GM18502 (cell line): ENCODE measurements around the gene SLC52A1.
A peak's percentile ranks its signal among the peaks of the same experiment; 100 is the strongest.
"Not testable (repeated sequence)": the region's sequence is repeated elsewhere in the genome, so short reads cannot be mapped to it uniquely, and the experiment has no call there.

Experiments
- ATAC-seq: cut with Tn5 transposase; IDR thresholded peaks from one replicate; pipeline ENCODE4 v1.9.1; 2021; ENCODE audit warnings: mild to moderate bottlenecking; ENCODE audit not compliant: unreplicated experiment, poor library complexity

SLC52A1 gene

DNA sequence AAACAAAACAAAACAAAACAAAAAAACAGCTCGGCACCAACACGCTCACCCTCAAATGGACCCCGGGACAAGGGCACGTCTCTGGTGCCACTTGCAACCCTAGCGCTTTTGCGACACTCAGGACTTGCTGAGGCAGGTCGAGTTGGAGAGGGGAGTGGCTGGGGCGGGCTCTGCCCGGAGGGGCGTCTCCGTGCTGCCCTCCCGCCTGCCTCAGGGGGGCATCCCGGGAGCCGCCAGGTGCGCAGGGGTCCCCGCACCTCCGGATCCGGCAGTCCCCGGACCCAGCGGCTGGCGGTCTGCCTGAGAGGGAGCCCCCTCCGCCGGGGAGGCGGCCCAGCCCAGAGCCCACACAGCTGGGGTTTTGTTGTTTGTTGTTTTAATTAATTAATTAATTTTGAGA is at the start of gene SLC52A1:
TSS of gene SLC52A1 (minus strand) at position 112 of the 400 bp plus-strand sequence. CDS start 820 bp downstream, outside the sequence.
- no peak for ATAC-seq

DNA sequence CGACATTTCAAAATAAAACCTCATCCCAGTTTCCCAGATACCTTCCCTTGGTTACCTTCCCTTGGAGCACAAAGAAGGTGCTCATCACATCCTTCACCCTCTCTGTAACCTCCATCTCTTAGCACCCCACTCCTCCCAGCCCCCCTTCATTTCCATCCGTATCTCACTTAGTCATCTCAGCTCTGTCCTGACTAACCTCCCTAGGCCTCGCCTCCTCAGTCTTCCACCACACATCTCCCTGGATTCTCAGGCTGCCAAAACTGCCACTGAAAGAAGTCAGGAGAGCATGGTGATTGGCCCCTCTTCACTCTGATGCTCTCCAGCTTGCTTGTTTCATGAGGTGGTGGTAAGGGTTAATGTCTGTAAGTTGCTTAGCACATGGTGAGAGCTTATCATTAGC is 45.4 kb upstream of the SLC52A1 start:
- ATAC-seq: no peak

DNA sequence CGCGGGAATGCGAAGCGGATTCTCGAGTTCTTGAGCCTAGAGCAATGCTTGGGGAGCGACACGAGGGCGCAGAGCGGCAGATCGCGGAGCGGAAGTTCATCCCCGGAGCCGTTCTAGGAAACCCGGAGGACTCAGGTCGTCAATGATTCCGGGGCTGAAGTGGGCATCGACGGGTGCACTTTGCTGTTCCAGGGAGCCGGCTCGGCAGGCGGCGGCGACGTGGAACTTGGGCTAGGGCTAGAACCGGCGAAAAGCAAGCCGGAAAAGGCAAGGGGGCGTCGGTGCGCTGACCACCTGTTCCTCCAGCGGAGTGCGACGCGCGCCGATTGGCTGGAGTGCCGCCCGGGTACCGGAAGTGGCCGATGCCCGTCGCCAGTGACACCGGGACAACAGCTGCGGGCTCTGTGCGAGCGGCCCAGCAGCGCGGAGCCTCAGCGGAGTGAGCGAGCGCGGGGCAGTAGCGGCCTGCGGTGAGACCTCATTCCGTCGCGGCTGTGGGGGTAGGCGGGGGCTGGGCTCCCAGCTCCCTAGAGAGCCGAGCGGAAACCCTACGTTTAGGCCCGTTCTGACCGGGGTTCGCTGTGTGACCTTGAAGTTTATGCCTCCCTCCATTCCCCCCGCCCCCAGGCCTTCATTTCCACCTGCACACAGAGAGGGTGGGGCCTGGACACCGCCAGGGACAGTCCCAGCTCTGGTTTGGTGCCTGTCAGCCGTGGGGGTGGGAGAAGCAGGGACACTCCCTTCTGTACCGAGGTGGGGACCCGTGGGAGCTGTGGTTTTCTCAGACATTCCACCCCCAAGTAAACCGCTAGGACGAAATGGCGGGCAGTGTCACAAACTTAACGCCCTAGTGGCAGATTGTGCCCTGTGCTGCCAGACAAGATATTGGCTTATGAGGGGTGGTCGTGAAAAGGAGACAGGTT is 43.1 kb upstream of the SLC52A1 start, which contains the start of gene ZFP3:
TSS of gene ZFP3 (plus strand) at position 362 of the 923 bp plus-strand sequence. CDS start 13,038 bp downstream, outside the sequence.
- peak; percentile 89 for ATAC-seq

DNA sequence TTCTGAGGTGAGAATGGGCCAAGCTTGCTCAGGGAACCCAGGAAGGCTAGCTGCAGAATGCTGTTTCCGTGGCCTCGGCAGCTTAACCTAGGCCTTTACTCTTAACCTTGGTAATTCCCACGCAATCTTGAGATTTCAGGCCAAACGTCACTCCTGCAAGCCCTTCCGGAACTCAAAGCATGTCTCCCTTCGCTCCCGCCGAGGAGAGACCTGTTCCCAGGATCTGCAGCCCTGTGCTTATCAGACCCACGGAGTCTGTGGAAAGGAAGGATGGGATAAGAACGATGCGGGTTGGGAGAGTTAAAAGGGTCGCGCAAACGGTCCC is 42.5 kb upstream of the SLC52A1 start:
- ATAC-seq: no peak

DNA sequence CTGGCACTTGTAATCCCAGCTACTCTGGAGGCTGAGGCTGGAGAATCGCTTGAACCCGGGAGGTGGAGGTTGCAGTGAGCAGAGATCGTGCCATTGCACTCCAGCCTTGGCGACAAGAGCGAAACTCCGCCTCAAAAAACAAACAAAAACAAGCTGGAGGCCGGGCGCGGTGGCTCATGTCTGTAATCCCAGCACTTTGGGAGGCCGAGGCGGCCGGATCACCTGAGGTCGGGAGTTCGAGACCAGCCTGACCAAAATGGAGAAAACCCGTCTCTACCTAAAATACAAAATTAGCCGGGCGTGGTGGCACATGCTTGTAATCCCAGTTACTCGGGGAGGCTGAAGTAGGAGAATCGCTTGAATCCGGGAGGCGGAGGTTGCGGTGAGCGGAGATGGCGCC is 42.0 kb upstream of the SLC52A1 start:
- not testable (repeated sequence) for ATAC-seq

DNA sequence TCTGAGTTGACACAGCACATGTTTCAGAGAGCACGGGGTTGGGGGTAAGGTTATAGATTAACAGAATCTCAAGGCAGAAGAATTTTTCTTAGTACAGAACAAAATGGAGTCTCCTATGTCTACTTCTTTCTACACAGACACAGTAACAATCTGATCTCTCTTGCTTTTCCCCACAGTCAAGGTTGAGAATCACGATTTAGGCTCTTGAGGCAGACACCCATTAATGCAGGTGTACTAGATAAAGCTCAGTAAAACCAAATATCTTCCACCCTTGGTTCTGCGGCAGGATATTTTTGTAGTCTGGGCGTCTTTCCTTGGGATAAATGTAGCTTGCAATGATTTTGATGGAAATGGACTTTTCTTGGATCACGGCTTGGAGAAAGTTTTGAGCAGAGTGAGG is 40.2 kb upstream of the SLC52A1 start:
- not testable (repeated sequence) for ATAC-seq

DNA sequence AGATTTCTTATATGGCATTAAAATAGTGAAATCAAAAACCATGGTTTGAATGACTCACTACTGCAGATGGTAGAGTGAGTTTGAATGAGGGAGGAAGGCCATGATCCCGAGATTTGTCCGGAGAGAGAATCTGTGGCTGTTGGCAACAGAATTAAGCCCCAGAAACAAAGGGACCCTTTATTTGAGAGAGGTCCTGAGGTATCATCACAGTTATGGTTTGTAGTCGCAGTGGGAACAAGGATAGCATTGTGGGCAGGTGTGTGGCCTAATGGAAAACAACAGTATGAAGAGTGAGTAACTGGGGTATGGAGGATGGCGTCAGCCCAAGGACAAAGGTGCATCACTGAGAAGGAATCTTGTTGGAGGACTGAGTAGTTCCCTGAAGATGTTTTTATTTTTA is 34.5 kb upstream of the SLC52A1 start:
- no peak for ATAC-seq

DNA sequence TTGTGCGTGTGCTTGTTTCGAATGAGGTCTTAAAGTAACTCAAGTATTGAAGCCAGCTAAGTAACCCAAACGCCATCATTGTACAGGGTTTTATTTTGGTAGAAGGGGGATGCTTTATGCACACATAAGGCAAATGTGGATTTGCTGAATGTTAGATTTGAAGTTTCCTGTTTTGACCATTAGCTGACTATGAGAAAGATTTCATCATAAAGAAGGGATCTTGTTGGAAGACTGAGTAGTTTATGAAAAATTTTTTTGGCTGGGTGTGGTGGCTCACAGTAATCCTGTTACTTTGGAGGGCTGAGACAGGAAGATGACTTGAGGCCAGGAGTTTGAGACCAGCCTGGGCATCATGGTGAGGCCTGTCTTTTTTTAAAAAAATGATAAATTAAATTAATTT is 33.0 kb upstream of the SLC52A1 start:
- ATAC-seq: no peak

DNA sequence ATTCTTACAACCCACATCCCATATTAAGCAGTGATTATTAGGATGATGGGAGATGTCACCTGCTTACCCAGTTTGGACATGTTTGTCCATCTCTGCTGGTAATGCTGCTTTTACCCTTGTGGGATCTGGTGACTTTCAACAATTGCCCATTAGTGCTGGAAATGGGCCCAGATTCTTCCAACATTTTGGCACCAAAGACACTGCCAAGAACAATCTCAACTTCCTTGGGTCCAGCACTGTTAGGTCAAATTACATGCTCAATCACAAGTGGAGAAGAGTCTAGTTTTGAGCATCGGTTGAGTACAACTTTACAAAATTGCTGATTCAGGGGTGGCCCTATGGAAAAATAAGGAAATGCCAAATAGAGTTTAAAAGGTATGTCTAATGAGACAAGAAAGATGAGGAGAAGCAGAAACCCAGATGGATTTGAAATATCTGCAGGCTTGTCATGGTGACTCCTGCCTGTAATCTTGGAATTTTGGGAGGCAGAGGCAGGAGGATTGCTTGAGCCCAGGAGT is 30.1 kb upstream of the SLC52A1 start:
- no peak for ATAC-seq

DNA sequence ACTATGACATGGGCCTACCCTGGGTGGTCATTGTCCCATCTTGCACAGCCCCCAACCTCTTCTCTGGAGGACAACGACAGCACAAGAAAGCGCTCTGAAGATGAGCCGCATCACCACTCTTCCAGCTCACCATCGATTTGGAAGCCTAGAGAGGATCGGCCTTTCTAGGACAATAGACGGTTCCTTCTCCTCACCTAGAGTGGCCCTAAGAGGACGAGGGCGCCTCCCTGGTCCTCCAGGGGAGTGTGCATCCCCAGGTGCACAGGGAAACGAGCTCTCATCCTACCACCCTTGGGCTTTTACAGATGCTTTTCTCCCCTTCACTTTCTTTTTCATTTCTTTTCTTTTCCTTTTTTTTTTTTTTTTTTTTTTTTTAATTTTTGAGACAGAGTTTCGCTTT is 20.3 kb upstream of the SLC52A1 start:
- ATAC-seq: no peak

DNA sequence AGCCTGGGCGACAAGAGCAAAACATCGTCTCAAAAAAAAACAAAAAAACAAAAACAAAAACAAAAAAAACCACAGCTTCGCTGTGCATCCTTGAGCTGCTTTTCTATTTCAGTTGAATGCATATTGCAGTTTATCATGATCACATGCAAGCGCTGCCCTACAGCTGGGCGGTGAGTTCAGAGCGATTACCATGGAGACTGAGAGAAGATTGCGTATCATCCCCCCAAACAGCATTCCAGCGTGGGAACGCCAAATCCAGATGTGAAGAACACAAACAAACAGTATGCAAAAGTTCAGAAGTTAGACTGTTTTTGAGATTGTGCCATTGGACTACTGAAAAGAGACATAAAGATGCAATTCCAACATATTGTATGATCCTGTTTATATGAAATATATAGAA is 15.1 kb upstream of the SLC52A1 start:
- ATAC-seq: no peak

DNA sequence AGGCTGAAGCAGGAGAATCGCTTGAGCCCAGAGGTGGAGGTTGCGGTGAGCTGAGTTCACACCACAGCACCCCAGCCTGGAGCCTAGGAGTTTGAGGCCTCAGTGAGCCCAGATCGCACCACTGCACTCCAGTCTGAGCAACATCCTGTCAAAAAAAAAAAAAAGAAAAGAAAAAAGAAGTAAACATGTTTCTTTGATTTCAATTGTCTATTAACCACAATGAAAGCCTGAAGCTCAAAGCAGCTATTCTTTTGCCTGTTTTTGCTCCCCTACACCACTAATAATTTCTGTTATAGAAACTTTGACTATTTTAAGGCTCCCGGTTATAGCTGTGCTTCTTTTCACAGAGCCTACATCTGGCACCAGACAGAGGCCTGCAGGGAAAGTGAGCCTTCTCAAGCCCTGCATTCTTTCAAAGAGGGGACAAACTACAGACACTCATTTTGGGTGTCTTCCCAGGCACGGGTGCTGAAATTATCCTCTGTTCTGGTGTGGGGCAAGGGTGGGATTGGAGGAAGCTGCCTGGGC is 14.2 kb upstream of the SLC52A1 start:
- no peak for ATAC-seq

DNA sequence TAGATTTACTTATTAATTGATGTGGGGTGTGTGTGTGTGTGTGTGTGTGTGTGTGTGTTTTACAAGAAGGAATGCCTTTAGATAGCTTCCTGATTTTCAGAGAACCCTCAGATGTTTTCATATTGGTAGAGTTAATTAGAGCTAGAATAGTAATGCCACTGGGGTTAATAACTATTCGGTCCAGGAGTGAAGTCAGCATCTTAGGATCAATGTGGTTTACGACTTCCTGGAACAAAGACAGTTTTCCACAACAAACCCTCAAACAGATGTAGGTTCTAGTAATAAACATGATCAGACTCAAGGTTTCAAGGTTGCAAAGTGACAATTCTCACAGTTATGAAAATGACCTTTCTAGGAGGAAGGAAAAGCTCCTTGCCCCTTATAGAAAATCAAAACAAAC is 12.2 kb upstream of the SLC52A1 start:
- ATAC-seq: no peak

DNA sequence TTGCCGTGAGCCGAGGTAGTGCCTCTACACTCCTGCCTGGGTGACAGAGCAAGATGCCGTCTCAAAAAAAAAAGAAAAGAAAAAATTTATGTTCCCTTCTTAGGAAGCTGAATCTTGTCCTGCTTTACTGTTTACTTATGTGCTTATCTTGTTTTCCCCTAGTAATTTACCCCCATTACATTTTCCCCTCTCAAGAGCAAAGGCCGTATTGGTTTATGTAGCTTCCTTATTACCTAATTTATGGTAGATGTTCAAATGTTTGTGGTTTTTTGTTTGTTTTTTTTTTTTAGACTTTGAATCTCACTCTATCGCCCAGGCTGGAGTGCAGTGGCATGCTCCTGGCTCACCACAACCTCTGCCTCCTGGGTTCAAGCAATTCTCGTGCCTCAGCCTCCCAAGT is 10.3 kb upstream of the SLC52A1 start:
- ATAC-seq: no peak

DNA sequence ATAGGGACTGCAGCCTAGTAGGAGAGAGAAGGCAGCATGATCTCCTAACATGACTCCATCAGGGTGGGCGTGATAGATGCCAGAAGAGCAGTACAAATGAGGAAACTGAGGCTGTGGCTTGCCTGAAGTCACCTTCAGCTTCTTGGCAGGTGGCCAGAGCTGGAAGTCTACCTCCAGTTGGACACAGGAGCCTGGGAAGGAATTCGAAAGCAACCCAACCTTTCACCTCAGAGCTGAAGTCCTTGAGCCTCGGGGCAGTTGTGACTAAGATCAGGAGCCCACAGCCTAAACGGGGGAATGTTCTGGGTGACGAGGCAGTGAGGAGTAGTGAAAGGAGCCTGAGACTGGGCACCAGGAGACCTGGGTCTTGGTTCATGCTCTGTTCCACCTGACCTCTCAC is 9.4 kb upstream of the SLC52A1 start:
- ATAC-seq: no peak

DNA sequence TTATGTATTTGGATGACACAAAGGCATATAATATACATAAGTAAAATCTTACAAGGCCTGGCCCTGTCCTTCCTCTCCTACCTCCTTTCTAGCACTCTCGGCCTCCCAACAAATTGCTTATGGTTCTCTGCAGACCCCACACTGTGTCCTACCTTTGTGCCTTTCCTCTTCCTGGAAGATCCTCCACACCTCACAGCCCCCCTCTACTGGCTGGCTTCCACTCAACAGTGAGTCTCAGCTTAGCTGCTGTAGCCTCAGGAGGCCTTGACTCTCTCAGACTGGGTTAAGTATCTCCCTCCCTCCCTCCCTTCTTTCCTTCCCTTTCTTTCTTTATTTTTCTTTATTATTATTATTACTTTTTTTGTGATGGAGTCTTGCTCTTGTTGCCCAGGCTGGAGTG is 8.3 kb upstream of the SLC52A1 start:
- ATAC-seq: no peak

DNA sequence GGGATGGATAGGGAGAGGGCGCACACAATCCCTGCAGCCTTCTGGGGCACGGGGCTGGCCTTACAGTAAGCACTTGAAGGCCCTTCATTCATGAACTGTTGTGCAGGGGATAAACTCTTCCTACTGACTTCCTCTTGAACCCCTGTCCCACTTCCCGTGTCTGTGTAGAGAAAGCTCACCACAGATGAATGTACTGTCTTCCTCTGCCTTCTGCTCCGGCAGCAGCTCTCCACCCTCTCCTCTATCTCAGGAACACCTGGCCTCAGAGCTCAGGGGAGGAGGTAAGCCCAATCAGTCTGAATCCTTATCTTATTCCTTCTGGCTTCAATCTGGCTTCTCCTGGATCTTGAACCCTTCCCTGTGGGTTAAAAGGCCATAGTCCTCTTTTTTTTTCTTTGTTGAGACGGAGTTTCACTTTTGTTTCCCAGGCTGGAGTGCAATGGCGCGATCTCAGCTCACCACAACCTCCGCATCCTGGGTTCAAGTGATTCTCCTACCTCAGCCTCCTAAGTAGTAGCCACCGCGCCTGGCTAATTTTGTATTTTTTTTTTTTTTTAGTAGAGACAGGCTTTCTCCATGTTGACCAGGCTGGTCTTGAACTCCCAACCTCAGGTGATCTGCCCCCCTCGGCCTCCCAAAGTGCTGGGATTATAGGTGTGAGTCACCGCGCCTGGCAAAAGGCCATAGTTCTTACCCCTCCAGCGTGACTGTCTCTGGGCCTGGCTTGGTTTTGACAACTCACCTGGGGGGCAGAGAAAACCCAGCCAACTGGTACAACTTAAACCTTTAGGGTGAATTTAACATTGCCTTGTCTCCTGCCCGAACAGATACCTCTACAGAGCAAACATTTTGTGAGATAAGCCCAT is 7.2 kb upstream of the SLC52A1 start:
- no peak for ATAC-seq

DNA sequence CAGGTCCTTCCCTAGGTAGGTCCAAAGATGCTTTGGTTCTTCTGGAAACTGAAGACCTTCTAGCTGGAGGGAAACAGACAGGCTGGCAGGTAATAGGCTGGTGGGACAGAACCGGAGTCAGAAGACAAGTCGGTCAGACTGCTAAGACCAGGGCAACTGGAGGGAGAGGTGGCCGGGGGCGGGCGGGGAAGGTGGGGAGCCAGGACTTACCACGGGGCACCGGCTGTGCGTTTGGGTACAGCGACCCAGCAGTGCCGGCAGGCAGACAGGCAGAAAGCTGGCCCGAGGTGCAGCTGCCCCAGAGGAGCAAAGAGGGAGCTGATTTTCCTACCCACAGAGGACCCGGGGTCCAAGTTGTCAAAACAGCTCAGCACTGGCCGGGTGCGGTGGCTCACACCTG is 575 bp downstream of the SLC52A1 start:
- ATAC-seq: no peak

DNA sequence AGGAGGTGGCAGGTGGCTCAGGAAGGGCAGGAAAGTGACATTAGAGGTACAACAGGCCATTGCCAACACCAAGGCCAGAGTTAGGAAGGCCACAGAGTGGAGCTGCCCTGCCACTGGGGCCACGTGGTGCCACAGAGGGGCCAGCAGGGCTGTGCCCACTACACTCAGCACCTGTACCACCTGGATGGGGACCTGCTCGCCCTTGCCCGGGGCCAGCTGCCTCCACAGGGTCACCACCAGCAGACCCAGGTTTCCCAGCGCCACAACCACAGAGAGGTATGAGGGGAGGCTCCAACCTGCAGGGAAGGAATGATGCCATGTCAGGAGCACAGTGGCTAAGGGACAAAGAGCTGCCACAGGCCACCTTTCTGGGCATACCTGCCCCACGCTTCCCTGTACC is 1.2 kb downstream of the SLC52A1 start:
- no peak for ATAC-seq

DNA sequence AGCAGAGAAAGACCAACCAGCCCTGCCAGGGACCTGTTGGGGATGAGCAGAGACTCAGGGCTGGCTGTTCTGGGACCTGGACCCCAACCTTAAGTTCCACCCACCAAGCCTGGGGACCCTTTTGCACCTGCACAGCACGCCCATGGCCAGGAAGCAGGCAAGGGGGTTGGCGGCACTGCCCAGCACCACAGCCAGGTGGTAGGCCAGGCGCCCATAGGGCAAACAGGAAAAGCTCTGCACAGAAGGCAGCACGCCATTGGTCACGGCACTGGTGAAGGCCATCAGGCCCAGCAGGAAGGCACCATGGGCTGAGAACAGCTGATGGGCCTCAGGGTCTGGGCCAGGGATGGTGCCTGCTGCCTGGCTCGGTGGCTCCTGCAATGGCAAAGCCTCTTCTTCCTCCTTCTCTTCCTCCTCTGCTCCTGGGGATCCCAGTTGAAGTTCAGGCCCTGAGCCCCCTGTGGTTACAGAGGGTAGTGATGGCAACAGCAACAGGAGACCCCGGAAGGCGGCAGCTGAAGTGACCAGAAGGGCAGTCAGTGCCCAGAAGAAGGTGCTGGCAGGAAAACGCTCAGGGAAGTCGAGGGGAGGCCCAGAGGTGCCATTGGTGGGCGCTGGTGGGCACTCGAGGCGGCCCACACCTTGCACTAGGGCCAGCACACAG is 1.7 kb downstream of the SLC52A1 start:
- no peak for ATAC-seq
